ENCODE measurements around the gene BRPF3.

BRPF3 gene

DNA sequence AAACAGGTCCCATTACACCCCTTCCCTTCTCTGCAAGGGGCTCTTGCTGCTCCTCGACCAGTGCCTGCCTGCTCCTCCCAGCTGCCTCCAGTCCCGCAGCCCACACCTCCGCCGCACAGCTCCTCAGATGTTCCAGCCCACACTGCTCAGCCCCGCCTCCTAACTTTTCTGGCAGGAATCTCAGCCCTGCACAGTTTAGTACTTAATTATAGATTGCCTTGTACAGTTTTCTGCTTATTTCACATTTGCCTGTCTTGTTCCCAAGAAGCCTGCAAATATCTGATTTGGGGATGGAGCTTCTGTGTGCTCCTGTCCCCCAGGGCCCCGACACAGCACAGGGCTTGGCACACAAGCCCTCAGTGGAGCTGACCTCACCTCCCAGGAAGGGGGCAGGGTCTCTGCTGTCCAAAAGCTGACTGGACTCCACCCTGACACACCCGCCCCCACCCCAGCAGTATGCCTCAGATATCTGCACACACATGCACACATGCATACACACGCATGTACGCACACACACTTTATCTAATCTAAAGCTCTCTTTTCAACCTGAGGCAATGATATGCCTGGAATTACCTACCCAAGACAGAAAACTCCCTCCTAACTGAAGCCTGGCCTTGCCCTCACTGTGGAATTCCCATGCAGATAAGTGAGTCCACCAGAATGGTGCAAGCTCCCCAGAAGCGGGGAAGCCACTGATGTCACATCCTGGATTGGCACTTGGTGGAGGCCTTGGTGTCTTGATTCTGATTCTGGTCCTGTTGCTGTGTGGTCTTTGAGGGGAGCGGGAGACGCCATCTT is 72.1 kb downstream of the BRPF3 start:
- DNase-seq (ENCODE audit: low read depth in 2 of 2): no peak

DNA sequence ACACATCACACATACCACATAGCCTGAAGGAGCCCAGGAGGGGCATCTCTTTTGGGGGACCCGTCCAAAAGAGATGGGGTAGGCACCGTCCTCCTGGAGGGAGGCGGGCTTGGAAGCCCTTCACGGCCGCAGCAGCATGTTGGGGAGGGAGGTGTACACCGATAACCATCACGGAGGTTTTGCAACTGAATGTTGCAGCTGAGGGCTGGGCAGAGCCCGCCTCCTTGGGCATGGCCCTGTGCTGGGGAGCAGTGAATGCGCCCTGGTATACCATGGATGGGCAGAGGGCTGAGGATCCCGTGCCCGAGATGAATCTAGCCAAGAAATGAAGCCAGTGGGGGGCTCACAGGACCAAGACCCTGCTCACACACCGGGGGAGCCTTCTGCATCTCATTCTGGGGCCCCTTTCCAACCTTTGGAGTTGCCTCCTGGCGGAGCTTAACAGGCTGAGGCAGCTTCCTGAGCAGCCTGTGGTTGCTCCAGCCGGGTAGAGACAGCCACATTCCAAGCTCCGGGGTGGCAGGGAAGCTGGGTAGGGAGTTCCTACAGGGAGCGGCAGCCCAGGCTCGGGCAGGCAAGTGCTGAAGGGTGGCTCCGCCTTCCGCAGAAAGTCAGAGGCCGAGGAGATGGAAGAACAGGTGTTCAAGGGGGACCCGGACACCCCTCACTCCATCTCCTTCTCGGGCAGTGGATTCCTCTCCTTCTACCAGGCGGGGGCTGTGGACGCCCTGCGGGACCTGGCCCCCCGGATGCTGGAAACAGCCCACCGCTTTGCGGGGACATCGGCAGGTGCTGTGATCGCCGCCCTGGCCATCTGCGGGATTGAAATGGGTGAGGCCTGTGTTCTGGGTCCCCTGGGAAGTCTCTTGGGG is 73.5 kb downstream of the BRPF3 start, which contains the start of gene PNPLA1:
PNPLA1 (plus strand) TSS at position 227 of the 872 bp plus-strand sequence; CDS start at position 627, 400 bp downstream.
- DNase-seq (ENCODE audit: low read depth in 2 of 2): no peak

DNA sequence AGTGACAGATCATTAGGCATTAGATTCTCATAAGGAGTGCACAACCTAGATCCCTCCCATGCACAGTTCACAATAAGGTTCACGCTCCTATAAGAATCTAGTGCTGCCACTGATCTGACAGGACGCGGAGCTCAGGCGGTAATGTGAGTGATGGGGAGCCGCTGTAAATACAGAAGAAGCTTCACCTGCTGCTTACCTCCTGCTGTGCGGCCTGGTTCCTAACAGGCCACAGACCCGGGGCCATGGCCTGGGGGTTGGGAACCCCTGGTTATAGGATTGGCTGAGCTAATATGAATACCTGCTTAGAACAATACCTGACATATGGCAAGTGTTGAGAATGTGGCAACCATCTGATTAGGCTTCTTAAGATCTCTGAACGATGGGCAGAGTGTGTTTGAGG is 75.7 kb downstream of the BRPF3 start:
- DNase-seq (ENCODE audit: low read depth in 2 of 2): no peak

DNA sequence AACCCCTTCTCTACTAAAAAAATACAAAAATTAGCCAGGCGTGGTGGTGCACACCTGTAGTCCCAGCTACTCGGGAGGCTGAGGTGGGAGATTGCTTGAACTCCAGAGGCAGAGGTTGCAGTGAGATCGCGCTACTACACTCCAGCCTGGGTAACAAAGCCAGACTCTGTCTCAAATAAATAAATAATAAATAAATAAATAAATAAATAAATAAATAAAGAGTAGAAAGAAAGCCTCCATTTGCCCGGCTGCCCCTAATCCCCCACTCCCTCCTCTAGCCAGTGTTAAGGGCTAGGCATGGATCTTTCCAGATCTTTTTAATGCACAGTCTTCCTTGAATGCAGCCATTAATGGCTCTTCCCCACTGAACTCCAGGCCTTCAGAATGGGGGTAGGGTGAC is 76.5 kb downstream of the BRPF3 start:
- DNase-seq (ENCODE audit: low read depth in 2 of 2): no peak

DNA sequence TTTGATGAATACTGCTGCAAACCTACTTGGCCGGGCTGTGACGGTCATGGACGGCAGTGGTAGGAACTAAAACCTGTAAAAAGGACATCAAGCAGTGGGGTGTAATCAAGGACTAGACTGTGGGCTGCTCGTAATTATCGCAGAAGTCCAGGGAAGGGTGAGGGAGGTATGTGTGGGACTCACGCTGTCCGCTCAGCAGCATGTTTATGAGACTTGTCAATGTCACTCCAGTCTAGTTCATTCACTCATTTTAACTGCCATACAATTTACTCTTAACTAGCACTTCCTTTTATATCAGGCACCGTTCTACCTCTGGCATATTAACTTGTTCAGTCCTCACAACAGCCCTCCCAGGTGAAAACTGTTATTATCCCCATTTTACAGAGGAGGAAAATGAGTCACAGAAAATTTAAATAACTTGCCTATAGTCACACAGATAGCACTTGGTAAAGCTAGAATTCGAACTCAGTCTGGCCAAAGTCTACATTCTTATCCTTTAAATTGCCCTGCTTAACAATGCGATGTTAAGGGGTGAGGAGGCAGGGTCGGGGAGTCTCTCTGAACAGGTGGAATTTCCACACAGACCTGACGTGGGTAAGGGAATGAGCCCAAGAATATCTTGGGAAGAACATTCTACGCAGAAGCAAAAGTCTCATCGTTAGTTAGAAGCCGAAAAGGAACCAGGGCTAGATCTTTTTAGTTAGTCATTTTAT is 77.4 kb downstream of the BRPF3 start:
- no peak for DNase-seq (ENCODE audit: low read depth in 2 of 2)

DNA sequence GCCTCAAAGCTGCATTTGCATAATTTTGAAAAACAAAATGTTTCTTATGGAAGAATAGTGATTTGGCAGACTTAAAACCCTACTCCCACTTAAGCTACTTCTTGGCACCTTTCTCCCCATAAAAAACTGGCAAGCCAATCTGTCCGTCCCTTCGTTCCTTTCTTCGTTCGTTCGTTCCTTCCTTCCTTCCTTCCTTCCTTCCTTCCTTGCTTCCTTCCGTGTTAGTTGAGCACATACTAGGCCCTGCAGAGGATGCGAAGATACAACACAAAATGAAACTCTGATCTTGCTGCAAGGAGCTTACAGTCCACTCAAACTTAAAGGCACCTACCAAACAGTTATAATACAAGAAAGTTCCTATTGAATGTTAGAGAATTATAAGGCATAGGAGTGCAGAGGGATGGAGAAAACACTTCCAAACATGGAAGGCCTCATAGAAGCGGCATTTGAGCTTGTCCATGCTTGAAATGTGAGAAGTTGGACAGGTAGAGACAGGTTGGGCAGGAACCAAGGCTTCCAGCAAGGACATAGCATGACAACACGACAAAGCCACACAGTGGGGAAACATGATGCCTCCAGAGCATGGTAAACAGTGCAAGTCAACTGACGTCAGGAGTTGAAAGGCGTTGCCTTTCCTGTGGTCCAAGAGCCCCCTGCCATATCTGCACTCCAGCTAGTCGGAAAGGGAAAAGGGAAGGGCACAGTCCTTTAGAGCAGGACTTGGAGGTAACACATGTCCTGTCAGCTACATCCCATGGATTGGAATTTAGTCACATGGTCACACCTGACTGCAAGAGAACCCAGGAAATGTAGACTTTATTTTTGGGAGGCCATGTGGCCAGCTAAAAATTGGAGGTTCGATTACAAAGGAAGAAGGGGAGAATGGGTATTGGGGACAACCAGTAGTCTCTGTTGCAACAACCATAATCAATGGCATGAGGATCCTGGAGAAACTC is 80.3 kb downstream of the BRPF3 start:
- no peak for DNase-seq (ENCODE audit: low read depth in 2 of 2)

DNA sequence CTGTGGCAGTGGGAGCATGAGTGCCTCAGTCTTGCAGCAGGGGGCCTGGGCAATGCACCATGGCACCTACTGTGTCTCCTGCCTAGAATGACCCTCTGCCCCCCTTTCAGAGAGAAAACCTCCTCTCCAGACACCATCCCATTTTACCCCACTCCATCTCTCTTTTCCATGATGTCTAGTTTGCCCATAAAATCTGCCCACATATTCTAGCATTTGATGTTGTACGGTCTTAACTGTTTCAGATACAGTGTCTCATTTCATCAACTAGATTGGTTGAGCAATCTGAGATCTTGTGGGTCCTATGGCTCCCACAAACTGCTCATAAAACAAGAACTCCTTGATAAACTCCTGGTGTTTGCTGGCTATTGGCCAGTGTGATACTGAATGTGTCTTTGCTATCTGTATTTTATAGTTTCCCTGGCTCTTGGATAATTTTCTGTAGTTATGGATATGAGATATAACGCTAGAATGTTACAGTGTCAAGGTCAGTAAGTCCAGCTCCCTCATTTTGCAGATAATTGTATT is 81.5 kb downstream of the BRPF3 start:
- DNase-seq (ENCODE audit: low read depth in 2 of 2): no peak

DNA sequence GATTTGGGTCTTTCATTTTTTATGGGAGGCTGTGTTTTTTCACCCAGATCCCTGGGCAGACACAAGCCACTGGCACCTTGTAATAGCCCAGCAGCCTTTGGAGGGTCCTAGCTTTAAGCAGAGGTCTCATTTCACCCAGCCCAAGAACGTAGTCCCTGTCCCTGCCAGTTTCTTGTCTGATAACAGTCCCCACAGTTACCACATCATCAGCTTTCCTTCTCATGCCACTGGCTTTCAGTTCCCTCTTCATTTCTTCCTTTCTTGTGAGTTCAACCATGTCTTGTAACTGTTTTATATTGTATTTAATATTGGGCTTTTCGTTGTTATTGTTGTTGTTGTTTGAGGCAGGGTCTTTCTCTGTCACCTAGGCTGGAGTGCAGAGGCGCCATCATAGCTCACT is 83.9 kb downstream of the BRPF3 start:
- no peak for DNase-seq (ENCODE audit: low read depth in 2 of 2)

DNA sequence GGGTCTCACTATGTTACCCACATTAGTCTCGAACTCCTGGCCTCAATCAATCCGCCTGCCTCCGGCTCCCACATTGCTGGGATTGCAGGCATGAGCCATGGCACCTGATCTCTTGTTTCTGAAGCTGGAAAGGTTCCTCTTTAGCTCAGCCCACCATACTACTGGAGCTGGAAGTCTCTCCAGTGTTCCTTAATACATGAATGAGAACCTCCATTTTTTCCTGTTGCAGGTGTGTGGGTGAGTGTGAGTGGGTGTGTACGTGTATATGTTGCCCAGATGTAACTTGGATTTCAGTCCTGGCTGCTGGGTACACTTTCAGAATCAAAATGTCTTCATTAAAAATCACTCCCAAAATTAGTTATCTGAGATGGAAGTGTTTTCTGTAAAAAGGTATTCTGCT is 84.4 kb downstream of the BRPF3 start:
- no peak for DNase-seq (ENCODE audit: low read depth in 2 of 2)

Data from stimulated activated CD4-positive, alpha-beta T cell treated with anti-CD3 and anti-CD28 coated beads, Interleukin-12 subunit alpha, Interleukin-12 subunit beta, amount 100 ng/mL, for 24 hours (primary cell).